ENCODE measurements around the gene NFIB. TPM values are rescaled to one million over a fixed set of nuclear protein-coding genes. Genes with fewer than 3 reads are reported as not detected.

Gene NFIB
- total and polyA plus RNA-seq, 2 experiments from 2014 or later = 15.2 to 27.3 TPM

DNA sequence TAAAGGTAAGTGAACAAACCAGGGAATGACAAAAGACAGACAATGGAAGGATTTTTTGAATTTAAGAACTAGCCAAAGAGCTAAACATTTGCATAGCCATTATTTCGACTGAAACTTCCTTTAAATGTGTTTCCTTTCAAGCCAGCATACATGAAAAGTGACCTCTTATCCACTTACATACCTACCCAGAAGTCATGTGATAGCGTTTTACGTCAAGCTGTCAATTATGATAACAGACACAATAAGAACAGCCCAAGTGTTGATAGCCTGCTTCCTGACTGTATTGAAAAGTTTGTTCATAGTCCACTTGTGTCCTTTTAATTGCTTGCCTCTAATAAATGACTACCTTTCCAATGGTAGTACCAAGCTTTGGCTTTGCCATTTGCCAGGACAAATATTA lies 206.0 kb downstream of the NFIB start:
- DNase-seq (ENCODE audit: low spot score) = peak; percentile 16
- no peaks in the 10 kb centered on the region for H3K9me3 ChIP-seq (ENCODE audit: low read depth)
- H3K79me2 ChIP-seq = no peaks in the 10 kb centered on the region
- no peaks in the 10 kb centered on the region for H3K27me3 ChIP-seq
- H3K9me2 ChIP-seq (replicated peaks; ENCODE audit: insufficient read depth) = no peaks in the 10 kb centered on the region
- no peak for TF ChIP-seq EZH2phosphoT487 (IDR thresholded peaks at IDR 0.05; ENCODE audit: low read depth, severe bottlenecking, unreplicated experiment)
- TF ChIP-seq, protein P1, sequence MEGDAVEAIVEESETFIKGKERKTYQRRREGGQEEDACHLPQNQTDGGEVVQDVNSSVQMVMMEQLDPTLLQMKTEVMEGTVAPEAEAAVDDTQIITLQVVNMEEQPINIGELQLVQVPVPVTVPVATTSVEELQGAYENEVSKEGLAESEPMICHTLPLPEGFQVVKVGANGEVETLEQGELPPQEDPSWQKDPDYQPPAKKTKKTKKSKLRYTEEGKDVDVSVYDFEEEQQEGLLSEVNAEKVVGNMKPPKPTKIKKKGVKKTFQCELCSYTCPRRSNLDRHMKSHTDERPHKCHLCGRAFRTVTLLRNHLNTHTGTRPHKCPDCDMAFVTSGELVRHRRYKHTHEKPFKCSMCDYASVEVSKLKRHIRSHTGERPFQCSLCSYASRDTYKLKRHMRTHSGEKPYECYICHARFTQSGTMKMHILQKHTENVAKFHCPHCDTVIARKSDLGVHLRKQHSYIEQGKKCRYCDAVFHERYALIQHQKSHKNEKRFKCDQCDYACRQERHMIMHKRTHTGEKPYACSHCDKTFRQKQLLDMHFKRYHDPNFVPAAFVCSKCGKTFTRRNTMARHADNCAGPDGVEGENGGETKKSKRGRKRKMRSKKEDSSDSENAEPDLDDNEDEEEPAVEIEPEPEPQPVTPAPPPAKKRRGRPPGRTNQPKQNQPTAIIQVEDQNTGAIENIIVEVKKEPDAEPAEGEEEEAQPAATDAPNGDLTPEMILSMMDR (IDR thresholded peaks at IDR 0.05; ENCODE audit: poor library complexity) = no peak
- no peak for TF ChIP-seq EZH2 (IDR thresholded peaks at IDR 0.05; ENCODE audit: borderline replicate concordance)
- H3K4me1 ChIP-seq (ENCODE audit: insufficient read depth) = no peaks in the 10 kb centered on the region
- WGBS (ENCODE audit: low lambda C conversion rate, missing lambda C conversion rate) = 54% methylated on average over 3 of the region's 3 CpGs
- H4K20me1 ChIP-seq (ENCODE audit: insufficient read depth, poor library complexity, severe bottlenecking) = no peaks in the 10 kb centered on the region
- no peak overlapping the region for H3K4me3 ChIP-seq
- no peaks in the 10 kb centered on the region for H3K36me3 ChIP-seq (replicated peaks; ENCODE audit: insufficient read depth, low read depth)
- peak overlapping the region; percentile 5 for H3K27ac ChIP-seq
- no peak overlapping the region for H2AFZ ChIP-seq
- H3K4me2 ChIP-seq = no peak overlapping the region

DNA sequence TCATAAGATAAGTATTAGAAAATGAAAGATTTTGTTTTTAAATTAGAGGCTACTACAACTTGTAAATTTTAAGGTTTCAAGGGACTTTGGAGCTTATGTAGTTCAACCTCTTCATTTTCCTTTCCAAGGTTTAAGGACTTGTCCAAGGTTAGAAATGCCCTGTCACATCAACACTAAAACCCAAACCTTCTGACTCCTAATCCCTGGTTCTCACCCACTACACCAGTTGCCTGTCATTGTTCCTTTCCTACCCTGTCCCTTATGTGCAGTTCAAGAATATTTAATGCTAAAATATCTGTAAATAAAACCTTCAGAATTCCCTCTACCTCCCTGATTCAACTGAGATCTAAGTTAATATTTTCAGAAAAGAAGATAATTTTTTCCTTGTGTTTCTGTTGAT lies 206.4 kb downstream of the NFIB start:
- H3K27ac ChIP-seq = peak overlapping the region; percentile 5
- H4K20me1 ChIP-seq (ENCODE audit: insufficient read depth, poor library complexity, severe bottlenecking) = no peaks in the 10 kb centered on the region
- H3K9me3 ChIP-seq (ENCODE audit: low read depth) = no peaks in the 10 kb centered on the region
- no peak overlapping the region for H3K4me2 ChIP-seq
- no peaks in the 10 kb centered on the region for H3K9me2 ChIP-seq (replicated peaks; ENCODE audit: insufficient read depth)
- H3K4me3 ChIP-seq = no peak overlapping the region
- no peaks in the 10 kb centered on the region for H3K4me1 ChIP-seq (ENCODE audit: insufficient read depth)
- H3K36me3 ChIP-seq (replicated peaks; ENCODE audit: insufficient read depth, low read depth) = no peaks in the 10 kb centered on the region
- DNase-seq (ENCODE audit: low spot score) = no peak
- no peaks in the 10 kb centered on the region for H3K27me3 ChIP-seq
- H2AFZ ChIP-seq = no peak overlapping the region
- no peaks in the 10 kb centered on the region for H3K79me2 ChIP-seq
- no peak for TF ChIP-seq EZH2 (IDR thresholded peaks at IDR 0.05; ENCODE audit: borderline replicate concordance)
- no peak for TF ChIP-seq EZH2phosphoT487 (IDR thresholded peaks at IDR 0.05; ENCODE audit: low read depth, severe bottlenecking, unreplicated experiment)
- TF ChIP-seq, protein P1 (IDR thresholded peaks at IDR 0.05; ENCODE audit: poor library complexity) = no peak

DNA sequence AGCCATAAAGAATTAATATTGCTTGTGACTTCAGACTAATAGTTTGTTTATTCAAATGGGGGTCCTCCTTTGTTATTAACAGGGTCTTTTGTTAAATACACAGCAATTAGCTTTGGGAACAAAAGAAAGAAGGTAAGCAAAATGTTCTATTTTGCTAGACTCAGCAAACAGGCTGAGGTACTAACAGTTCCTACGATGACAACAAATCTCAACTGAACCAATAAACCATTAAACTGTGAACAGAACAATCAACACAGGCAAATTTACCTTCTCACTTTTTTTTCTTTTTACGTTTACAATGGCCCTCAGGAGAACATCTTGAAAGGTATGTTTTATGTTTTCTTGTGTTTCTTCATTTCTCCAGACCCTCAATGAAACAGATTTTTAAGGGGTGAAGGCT lies 207.2 kb downstream of the NFIB start:
- no peak overlapping the region for H3K4me2 ChIP-seq
- H4K20me1 ChIP-seq (ENCODE audit: insufficient read depth, poor library complexity, severe bottlenecking) = no peaks in the 10 kb centered on the region
- H3K9me2 ChIP-seq (replicated peaks; ENCODE audit: insufficient read depth) = no peaks in the 10 kb centered on the region
- no peaks in the 10 kb centered on the region for H3K4me1 ChIP-seq (ENCODE audit: insufficient read depth)
- H3K27me3 ChIP-seq = no peaks in the 10 kb centered on the region
- DNase-seq (ENCODE audit: low spot score) = no peak
- TF ChIP-seq EZH2 (IDR thresholded peaks at IDR 0.05; ENCODE audit: borderline replicate concordance) = no peak
- no peak for TF ChIP-seq EZH2phosphoT487 (IDR thresholded peaks at IDR 0.05; ENCODE audit: low read depth, severe bottlenecking, unreplicated experiment)
- TF ChIP-seq, protein P1 (IDR thresholded peaks at IDR 0.05; ENCODE audit: poor library complexity) = no peak
- WGBS (ENCODE audit: low lambda C conversion rate, missing lambda C conversion rate) = 35% methylated on average over 2 of the region's 2 CpGs
- H3K9me3 ChIP-seq (ENCODE audit: low read depth) = no peaks in the 10 kb centered on the region
- H3K36me3 ChIP-seq (replicated peaks; ENCODE audit: insufficient read depth, low read depth) = no peaks in the 10 kb centered on the region
- H3K4me3 ChIP-seq = no peak overlapping the region
- H2AFZ ChIP-seq = no peak overlapping the region
- no peaks in the 10 kb centered on the region for H3K79me2 ChIP-seq
- no peak overlapping the region for H3K27ac ChIP-seq

DNA sequence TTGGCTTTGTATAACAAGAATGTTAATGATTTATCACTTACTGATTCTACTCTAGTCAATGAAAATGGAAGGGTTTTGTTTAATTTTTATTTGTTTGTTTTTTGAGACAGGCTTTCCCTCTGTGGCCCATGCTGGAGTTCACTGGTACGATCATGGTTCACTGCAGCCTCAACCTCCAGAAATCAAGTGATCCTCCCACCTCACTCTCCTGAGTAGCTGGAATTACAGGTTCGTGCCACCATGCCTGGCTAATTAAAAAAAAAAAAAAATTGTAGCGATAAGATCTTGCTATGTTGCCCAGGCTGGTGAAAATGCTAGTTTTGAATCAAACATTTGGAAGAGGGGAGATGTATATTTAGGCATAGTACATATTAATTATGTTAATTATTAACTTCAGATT lies 209.4 kb downstream of the NFIB start:
- no peaks in the 10 kb centered on the region for H3K79me2 ChIP-seq
- H4K20me1 ChIP-seq (ENCODE audit: insufficient read depth, poor library complexity, severe bottlenecking) = no peaks in the 10 kb centered on the region
- no peaks in the 10 kb centered on the region for H3K9me2 ChIP-seq (replicated peaks; ENCODE audit: insufficient read depth)
- H3K27me3 ChIP-seq = no peaks in the 10 kb centered on the region
- no peaks in the 10 kb centered on the region for H3K4me1 ChIP-seq (ENCODE audit: insufficient read depth)
- DNase-seq (ENCODE audit: low spot score) = no peak
- no peak overlapping the region for H3K4me3 ChIP-seq
- 96% methylated on average over 3 of the region's 3 CpGs for WGBS (ENCODE audit: low lambda C conversion rate, missing lambda C conversion rate)
- H3K36me3 ChIP-seq (replicated peaks; ENCODE audit: insufficient read depth, low read depth) = no peaks in the 10 kb centered on the region
- no peak overlapping the region for H2AFZ ChIP-seq
- H3K27ac ChIP-seq = no peak overlapping the region
- H3K4me2 ChIP-seq = no peak overlapping the region
- H3K9me3 ChIP-seq (ENCODE audit: low read depth) = no peaks in the 10 kb centered on the region
- TF ChIP-seq, protein P1 (IDR thresholded peaks at IDR 0.05; ENCODE audit: poor library complexity) = no peak
- TF ChIP-seq EZH2 (IDR thresholded peaks at IDR 0.05; ENCODE audit: borderline replicate concordance) (no peak), EZH2phosphoT487 (IDR thresholded peaks at IDR 0.05; ENCODE audit: low read depth, severe bottlenecking, unreplicated experiment) (no peak)

All from hepatocyte (in vitro differentiated cells).